HFF-Myc (cell line): Measurements from ENCODE around the gene ZNF24.

Experiments
- DNase-seq: peaks from one replicate; pipeline ENCODE4 v3.0.0-alpha.2; 2011; ENCODE audit warnings: low read depth; ENCODE audit errors: extremely low read depth
- H3K4me3 ChIP-seq: replicated peaks from 2 replicates; pipeline ENCODE4 v1.5.1; 2011; ENCODE audit warnings: low read depth, mild to moderate bottlenecking, control low read depth, low read length
- TF ChIP-seq, protein P1 (sequence below): IDR thresholded peaks from 2 replicates; pipeline ENCODE4 v1.5.1; 2012; ENCODE audit warnings: mild to moderate bottlenecking, low read depth, low read length, control low read depth; ENCODE audit errors: missing control alignments

ZNF24 gene

DNA sequence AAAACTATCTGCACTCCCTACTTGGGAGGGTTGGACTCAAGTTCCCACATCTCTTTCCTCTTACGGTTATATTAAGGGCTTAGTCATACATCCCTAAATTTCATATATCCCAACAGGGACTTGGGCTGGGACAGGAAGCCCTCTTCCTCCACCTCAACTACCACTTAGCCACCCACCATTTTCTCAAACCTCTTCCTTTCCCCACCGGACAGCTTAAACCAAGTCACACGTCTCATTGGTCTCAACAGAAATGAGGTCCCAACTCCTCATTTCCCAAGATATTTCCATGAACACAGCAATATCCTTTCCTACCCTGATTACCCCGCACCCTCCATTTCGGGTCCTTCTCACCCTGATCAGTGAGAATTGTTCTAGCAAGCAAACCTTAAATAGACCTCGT, 54.9 kb downstream of the ZNF24 start:
- peak overlapping the region; percentile 84 for H3K4me3 ChIP-seq
- TF ChIP-seq, protein P1, sequence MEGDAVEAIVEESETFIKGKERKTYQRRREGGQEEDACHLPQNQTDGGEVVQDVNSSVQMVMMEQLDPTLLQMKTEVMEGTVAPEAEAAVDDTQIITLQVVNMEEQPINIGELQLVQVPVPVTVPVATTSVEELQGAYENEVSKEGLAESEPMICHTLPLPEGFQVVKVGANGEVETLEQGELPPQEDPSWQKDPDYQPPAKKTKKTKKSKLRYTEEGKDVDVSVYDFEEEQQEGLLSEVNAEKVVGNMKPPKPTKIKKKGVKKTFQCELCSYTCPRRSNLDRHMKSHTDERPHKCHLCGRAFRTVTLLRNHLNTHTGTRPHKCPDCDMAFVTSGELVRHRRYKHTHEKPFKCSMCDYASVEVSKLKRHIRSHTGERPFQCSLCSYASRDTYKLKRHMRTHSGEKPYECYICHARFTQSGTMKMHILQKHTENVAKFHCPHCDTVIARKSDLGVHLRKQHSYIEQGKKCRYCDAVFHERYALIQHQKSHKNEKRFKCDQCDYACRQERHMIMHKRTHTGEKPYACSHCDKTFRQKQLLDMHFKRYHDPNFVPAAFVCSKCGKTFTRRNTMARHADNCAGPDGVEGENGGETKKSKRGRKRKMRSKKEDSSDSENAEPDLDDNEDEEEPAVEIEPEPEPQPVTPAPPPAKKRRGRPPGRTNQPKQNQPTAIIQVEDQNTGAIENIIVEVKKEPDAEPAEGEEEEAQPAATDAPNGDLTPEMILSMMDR: no peak
- DNase-seq: no peak

DNA sequence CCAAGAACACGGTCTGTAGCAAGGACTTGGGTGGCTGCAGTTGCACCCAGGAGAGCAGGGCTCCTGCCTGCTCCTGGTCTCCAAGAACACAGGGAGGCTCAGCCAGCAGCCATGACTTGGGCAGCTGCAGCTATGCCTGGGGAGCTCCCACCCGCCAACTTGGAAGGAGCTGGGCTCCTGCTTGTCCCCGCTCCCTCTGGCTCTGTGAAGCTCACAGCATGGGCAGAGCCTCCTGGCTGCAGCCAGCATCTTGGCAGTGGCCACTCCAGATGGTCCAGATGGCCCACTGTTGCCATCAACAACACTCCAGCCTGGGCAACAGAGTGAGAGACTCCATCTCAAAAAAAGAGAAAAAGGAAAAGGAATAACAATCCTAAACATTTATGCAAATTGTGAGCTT, 59.4 kb downstream of the ZNF24 start:
- no peak overlapping the region for H3K4me3 ChIP-seq
- TF ChIP-seq, protein P1: no peak
- no peak for DNase-seq

DNA sequence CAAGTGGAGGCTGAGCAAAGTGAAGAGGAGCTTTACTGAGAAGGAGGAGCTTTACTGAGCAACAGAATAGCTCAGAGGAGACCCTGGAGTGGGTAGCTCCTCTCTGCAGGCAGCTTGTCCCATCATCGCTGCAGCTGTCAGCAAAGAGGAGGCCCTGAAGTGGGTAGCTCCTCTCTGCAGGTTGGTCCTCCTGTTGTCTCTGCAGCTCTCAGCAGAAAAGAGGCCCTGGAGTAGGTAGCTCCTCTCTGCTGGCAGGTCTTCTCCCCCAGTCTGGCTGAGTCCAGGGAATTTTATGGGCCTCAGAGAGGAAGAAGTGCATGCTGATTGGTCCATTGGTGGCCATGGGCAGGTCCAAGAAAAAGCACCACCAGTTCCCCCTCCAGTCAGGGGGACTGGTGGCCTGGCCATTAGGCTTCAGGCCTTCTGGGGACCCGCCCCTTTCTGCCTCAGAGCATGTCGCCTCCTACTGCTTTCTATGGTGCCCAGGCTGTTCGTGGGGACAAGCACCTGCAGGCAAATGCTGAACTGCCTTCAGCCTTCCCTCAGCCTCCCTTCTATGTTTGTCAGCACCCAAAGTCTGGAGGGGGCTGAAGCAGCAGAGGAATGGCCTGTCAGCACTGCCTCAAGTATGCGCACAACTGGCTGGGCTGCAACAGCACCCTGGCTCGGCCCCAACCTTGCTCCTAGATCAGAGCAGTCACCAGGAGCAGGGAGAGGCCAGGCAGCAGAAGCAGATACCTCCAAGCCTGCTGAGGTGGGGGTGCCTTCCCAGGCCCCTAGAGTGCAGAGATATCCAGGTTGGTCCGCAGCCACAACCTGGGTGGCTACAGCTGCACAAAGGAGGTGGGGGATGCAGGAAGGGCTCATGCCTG, 60.1 kb downstream of the ZNF24 start:
- no peak for DNase-seq
- TF ChIP-seq, protein P1: no peak
- no peak overlapping the region for H3K4me3 ChIP-seq

- peak; percentile 89 for DNase-seq
- H3K4me3 ChIP-seq: no peak overlapping the region
- TF ChIP-seq, protein P1: no peak
Observed at GRCh38 chr18:35282353-35282752, 61.9 kb downstream of the ZNF24 start.
